Stomach (tissue), 9 donors: ENCODE results near the gene CCPG1. TPM values are rescaled to one million over a fixed set of nuclear protein-coding genes. Genes with fewer than 3 reads are reported as not detected.

Experiments
- DNase-seq, 2 donors: peaks; one replicate each; pipeline versions ENCODE4 v3.0.0 to v3.0.0-alpha.2; 2013 to 2019
- H3K27ac ChIP-seq, 5 donors: fragments of 200-600 bp in 4 of 5; sonication (generic) in 4 of 5; one replicate each; pipeline ENCODE4 v1.5.1; 2013 to 2019; ENCODE audit warnings: mild to moderate bottlenecking in 1 of 5, moderate library complexity in 1 of 5
- H3K27me3 ChIP-seq, 3 donors: fragments of 200-600 bp; sonication (generic); one replicate each; pipeline ENCODE4 v1.5.1; 2017 to 2019; ENCODE audit warnings: mixed run types in 1 of 3
- H3K36me3 ChIP-seq, 4 donors: fragments of 200-600 bp; sonication (generic); 1 replicate in 3 of 4; 2 replicates in 1 of 4; pipeline ENCODE4 v1.5.1; 2016 to 2019
- H3K4me1 ChIP-seq, 4 donors: fragments of 200-600 bp; sonication (generic); one replicate each; pipeline ENCODE4 v1.5.1; 2016 to 2019
- H3K4me3 ChIP-seq, 4 donors: fragments of 200-600 bp; sonication (generic) in 3 of 4; one replicate each; pipeline ENCODE4 v1.5.1; 2016 to 2019; ENCODE audit warnings: mild to moderate bottlenecking in 1 of 4
- H3K9me3 ChIP-seq, 4 donors: fragments of 200-600 bp; sonication (generic); one replicate each; pipeline ENCODE4 v1.5.1; 2016 to 2019
- EP300 ChIP-seq: sonication (generic); formaldehyde crosslinking; IDR thresholded peaks from one replicate; pipeline ENCODE4 v1.6.1; 2017; ENCODE audit warnings: antibody characterized with exemption
- POLR2A ChIP-seq, 4 donors: fragments of 450-650 bp; IDR thresholded peaks; one replicate each; pipeline ENCODE4 v1.6.1; 2016; ENCODE audit warnings: antibody characterized with exemption in 4 of 4, control low read depth in 2 of 4, mild to moderate bottlenecking in 1 of 4, moderate library complexity in 1 of 4
- POLR2AphosphoS5 ChIP-seq, 3 donors: sonication (generic); formaldehyde crosslinking; IDR thresholded peaks; one replicate each; pipeline ENCODE4 v1.6.1; 2016; ENCODE audit warnings: antibody characterized with exemption in 3 of 3
- whole genome bisulfite sequencing, 5 donors: extraction: QIAGEN DNeasy Blood & Tissue Kit in 3 of 5; methylation state at CpG; one replicate each; pipeline versions ENCODE4 v1.1.5 to v1.1.7; 2013 to 2018; 5-methylcytosine and 5-hydroxymethylcytosine counted together
- intact Hi-C: fragments of 100-400 bp; cut with DNase I; formaldehyde crosslinking; loops from one replicate; pipeline ENCODE4 v1.15.1; 2023; ENCODE audit warnings: low total_unique reads
- polyA plus RNA-seq, 3 donors: library from polyadenylated mRNA; stranded (reverse); fragments of 200-250 nt; gene quantifications; one replicate each; pipeline ENCODE4 v1.2.3, GENCODE V29; 2013
- total RNA-seq, 5 donors: library from RNA; depleted of rRNA; stranded (reverse); fragments of >200 nt; gene quantifications; one replicate each; pipeline versions ENCODE4 v1.1.0 to v1.2.3, GENCODE V29; 2014 to 2016
- TF ChIP-seq, protein P1 (sequence below), 7 experiments: fragments of 450-650 bp in 4 of 7; fragments of 200-600 bp in 3 of 7; sonication (generic) in 3 of 7; IDR thresholded peaks; one replicate each; pipeline ENCODE4 v1.5.1; 2016 to 2019; ENCODE audit warnings: antibody characterized with exemption in 7 of 7, control low read depth in 2 of 7, mild to moderate bottlenecking in 1 of 7
- donor health status: healthy with polysubstance abuse.
- donor health status: Bipolar disorder and iron deficiency.
- donor health status: healthy.

The CCPG1 gene
- total and polyA plus RNA-seq, 8 donors, result 15.1 to 119 (median 28.1) TPM

DNA sequence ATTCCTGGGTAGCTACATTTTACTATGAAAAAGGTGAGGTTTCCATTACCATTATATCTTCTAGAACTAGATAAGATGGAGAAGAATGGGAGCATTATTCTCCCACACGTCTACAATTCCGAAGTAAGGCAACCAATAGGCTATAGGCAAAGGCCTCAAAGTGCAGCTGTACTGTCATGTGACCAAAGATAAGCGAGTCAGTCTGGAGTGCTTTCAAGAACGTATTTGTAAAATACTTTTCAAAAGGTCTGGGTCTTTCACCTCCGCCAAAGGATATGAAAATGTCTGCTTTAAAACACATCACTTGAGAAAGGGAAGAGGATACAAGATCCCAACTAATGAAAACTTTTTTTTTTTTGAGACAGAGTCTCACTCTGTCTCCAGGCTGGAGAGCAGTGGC, 9.9 kb downstream of the CCPG1 start:
- no peak for TF ChIP-seq EP300
- Histone ChIP-seq H3K4me1 (peaks cover 0 to 52% (median 21%) of the 10 kb centered on the region in 4 donors), H3K9me3 (no peaks in the 10 kb centered on the region), H3K36me3 (peaks cover 0 to 12% (median 11%) of the 10 kb centered on the region in 4 donors), H3K27me3 (no peaks in the 10 kb centered on the region), H3K4me3 (no peak overlapping the region), H3K27ac (no peak overlapping the region)
- WGBS, 5 donors, result 89 to 96% (median 93%) methylated on average over 5 of the region's 5 CpGs
- DNase-seq, result no peak
- intact Hi-C loops, result no loop called here

DNA sequence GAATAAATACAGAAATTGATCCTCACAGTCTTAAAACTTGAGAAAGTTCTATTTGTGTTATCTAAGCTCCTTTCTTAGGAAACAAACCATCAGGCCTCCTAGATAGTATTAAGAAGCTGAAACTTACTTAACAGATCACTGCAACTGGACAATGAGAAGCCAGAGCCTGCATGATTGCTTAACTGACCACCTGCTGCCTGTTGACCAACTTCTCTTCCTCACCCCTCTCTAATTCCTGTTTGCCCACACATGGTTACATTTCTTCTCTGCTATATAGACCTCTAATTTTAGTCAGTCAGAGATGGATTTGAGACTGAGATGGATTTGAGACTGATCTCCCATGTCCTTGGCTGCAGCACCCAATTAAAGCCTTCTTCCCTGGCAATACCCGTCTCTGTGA, 13.5 kb downstream of the CCPG1 start:
- H3K9me3 ChIP-seq, result no peaks in the 10 kb centered on the region
- WGBS, 5 donors, result 89 to 100% (median 100%) methylated on average over 1 of the region's 1 CpG
- intact Hi-C loops, result no loop called here

DNA sequence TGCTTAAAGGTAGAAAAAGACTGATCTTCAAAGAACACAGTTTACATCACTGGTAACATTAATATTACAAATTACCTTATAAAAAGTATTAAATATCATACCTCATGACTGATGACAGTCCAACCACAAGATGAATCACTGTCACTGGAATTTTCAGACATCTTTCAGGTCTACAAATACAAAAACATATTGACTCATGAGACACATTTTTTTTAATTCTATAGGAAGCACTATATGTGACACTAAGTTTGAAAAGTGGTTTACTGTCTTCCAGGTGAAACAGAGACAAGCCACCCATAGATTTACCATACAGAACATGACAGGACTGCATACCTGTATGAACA, 18.9 kb downstream of the CCPG1 start:
- Histone ChIP-seq H3K36me3 (peaks cover 12 to 44% (median 42%) of the 10 kb centered on the region in 4 donors), H3K4me3 (no peak overlapping the region), H3K9me3 (no peaks in the 10 kb centered on the region), H3K4me1 (peaks cover 0 to 27% (median 12%) of the 10 kb centered on the region in 4 donors), H3K27ac (no peak overlapping the region), H3K27me3 (no peaks in the 10 kb centered on the region)
- intact Hi-C loops, result no loop called here
- TF ChIP-seq POLR2A (IDR thresholded peaks at IDR 0.05) (no peak), POLR2AphosphoS5 (IDR thresholded peaks at IDR 0.05) (no peak), EP300 (no peak)
- TF ChIP-seq, protein P1, sequence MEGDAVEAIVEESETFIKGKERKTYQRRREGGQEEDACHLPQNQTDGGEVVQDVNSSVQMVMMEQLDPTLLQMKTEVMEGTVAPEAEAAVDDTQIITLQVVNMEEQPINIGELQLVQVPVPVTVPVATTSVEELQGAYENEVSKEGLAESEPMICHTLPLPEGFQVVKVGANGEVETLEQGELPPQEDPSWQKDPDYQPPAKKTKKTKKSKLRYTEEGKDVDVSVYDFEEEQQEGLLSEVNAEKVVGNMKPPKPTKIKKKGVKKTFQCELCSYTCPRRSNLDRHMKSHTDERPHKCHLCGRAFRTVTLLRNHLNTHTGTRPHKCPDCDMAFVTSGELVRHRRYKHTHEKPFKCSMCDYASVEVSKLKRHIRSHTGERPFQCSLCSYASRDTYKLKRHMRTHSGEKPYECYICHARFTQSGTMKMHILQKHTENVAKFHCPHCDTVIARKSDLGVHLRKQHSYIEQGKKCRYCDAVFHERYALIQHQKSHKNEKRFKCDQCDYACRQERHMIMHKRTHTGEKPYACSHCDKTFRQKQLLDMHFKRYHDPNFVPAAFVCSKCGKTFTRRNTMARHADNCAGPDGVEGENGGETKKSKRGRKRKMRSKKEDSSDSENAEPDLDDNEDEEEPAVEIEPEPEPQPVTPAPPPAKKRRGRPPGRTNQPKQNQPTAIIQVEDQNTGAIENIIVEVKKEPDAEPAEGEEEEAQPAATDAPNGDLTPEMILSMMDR (IDR thresholded peaks at IDR 0.05), result no peak
- no peak for DNase-seq

More for the DNA sequence above, 13.5 kb downstream of the CCPG1 start:
- Histone ChIP-seq H3K4me1 (peaks cover 0 to 31% (median 11%) of the 10 kb centered on the region in 4 donors), H3K4me3 (no peak overlapping the region), H3K27me3 (no peaks in the 10 kb centered on the region), H3K27ac (peak overlapping the region in 1 of 5 donors; percentile 11), H3K36me3 (peaks cover 0 to 12% (median 11%) of the 10 kb centered on the region in 4 donors)
- TF ChIP-seq EP300, result no peak
- TF ChIP-seq, protein P1 (IDR thresholded peaks at IDR 0.05), result no peak
- DNase-seq, result no peak

DNA sequence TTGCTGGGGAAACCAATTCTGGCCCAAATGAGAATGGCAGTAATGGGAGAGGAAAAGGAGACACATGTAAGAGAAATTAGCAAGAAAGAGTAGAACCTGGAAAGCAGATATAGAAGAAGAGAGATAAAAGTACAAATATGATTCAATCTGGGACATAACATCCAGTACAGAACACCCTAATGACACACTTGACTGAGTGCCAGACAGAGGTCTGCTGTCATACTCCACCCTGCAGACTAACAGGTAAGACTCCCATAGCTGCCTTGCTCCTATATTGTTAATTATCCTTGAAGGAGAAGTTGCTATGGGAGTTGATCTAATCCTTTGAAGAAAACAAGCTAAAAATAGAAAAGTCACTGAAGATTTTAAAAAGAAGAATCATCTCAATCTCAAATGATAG, 21.1 kb downstream of the CCPG1 start:
- Histone ChIP-seq H3K27me3 (no peaks in the 10 kb centered on the region), H3K9me3 (no peaks in the 10 kb centered on the region), H3K27ac (no peak overlapping the region), H3K4me3 (no peak overlapping the region), H3K4me1 (peaks cover 0 to 15% (median 7%) of the 10 kb centered on the region in 4 donors), H3K36me3 (peaks cover 12 to 65% (median 63%) of the 10 kb centered on the region in 4 donors)
- no peak for DNase-seq
- intact Hi-C loops, result no loop called here
- no peak for TF ChIP-seq EP300
- no peak for TF ChIP-seq POLR2A (IDR thresholded peaks at IDR 0.05)
- TF ChIP-seq POLR2AphosphoS5 (IDR thresholded peaks at IDR 0.05), result no peak
- TF ChIP-seq, protein P1 (IDR thresholded peaks at IDR 0.05), result no peak

DNA sequence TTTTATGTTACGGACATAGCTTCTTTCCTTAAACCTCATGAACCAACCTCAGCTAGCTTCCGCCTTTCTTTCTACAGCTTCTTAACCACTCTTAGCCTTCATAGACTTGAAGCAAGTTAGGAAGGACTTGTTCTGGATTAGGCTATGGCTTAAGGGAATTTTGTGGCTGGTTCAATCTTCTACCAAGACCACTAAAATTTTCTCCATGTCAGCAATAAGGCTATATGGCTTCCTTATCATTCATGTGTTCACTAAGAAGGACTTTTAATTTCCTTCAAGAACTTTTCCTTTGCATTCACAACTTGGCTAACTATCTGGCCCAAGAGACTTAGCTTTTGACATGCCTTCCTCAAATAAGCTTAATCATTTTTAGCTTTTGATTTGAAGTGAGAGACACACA, 24.5 kb downstream of the CCPG1 start:
- DNase-seq, result no peak
- WGBS, 5 donors, result 97 to 100% (median 100%) methylated on average over 2 of the region's 2 CpGs
- Histone ChIP-seq H3K27ac (no peak overlapping the region), H3K4me3 (no peak overlapping the region), H3K4me1 (peaks cover 0 to 4% (median under 1%) of the 10 kb centered on the region in 4 donors), H3K9me3 (no peaks in the 10 kb centered on the region), H3K27me3 (no peaks in the 10 kb centered on the region), H3K36me3 (peaks cover 27 to 96% (median 93%) of the 10 kb centered on the region in 4 donors)
- no peak for TF ChIP-seq POLR2A (IDR thresholded peaks at IDR 0.05)
- TF ChIP-seq EP300, result no peak
- TF ChIP-seq POLR2AphosphoS5 (IDR thresholded peaks at IDR 0.05), result no peak
- TF ChIP-seq, protein P1 (IDR thresholded peaks at IDR 0.05), result no peak
- intact Hi-C loops, result no loop called here
